Kidney (tissue), 14 donors: ENCODE measurements around the gene LEFTY2. TPM values are rescaled to one million over a fixed set of nuclear protein-coding genes. Genes with fewer than 3 reads are reported as not detected.

Experiments
- DNase-seq, 5 donors: peaks; one replicate each; pipeline ENCODE4 v3.0.0-alpha.2; 2013 to 2020
- FAIRE-seq: peaks from 2 replicates; lab custom pipeline; 2012; peaks lifted over from hg19 to GRCh38; lab: Jason Lieb, UNC
- H3K27ac ChIP-seq, 2 donors: one replicate each; pipeline ENCODE4 v1.7.0; 2013; ENCODE audit warnings: low read depth in 2 of 2, low read length in 2 of 2, inconsistent platforms in 1 of 2
- H3K27me3 ChIP-seq: one replicate; pipeline ENCODE4 v1.7.1; 2013; ENCODE audit warnings: low read length, inconsistent platforms; ENCODE audit not compliant: control insufficient read depth, insufficient read depth
- H3K36me3 ChIP-seq, 3 donors: one replicate each; pipeline versions ENCODE4 v1.7.0 to v1.7.1; 2013; ENCODE audit warnings: low read length in 3 of 3, control low read depth in 1 of 3, inconsistent platforms in 1 of 3; ENCODE audit not compliant: insufficient read depth in 3 of 3, control insufficient read depth in 2 of 3
- H3K4me1 ChIP-seq, 3 donors: one replicate each; pipeline versions ENCODE4 v1.7.0 to v1.7.1; 2013; ENCODE audit warnings: low read length in 3 of 3, inconsistent platforms in 1 of 3, low read depth in 1 of 3; ENCODE audit not compliant: control insufficient read depth in 2 of 3, insufficient read depth in 2 of 3
- H3K4me3 ChIP-seq, 3 donors: one replicate each; pipeline versions ENCODE4 v1.7.0 to v1.8.1; 2013; ENCODE audit warnings: low read length in 3 of 3, control low read depth in 1 of 3, inconsistent platforms in 1 of 3
- H3K9ac ChIP-seq, 3 donors: one replicate each; pipeline versions ENCODE4 v1.7.0 to v1.7.1; 2013; ENCODE audit warnings: low read length in 3 of 3, control low read depth in 1 of 3, inconsistent platforms in 1 of 3
- H3K9me3 ChIP-seq, 3 donors: one replicate each; pipeline versions ENCODE4 v1.7.0 to v1.7.1; 2013; ENCODE audit warnings: low read length in 3 of 3, control low read depth in 1 of 3, inconsistent platforms in 1 of 3; ENCODE audit not compliant: control insufficient read depth in 2 of 3, insufficient read depth in 1 of 3
- CTCF ChIP-seq: IDR thresholded peaks from 3 replicates; pipeline ENCODE4 v1.5.1; 2012; ENCODE audit warnings: mild to moderate bottlenecking, moderate library complexity, borderline replicate concordance; ENCODE audit not compliant: insufficient read depth; ENCODE audit errors: extremely low read depth
- intact Hi-C: fragments of 100-400 bp; cut with DNase I; formaldehyde crosslinking; loops from one replicate; pipeline ENCODE4 v1.11.1; 2022
- polyA plus RNA-seq: library from polyadenylated mRNA; stranded (reverse); fragments of 350-450 nt; fragmentation: Illumina TruSeq; extraction: RNeasy Lipid Tissue Mini Kit (QIAGEN cat#74804); gene quantifications from one replicate; pipeline ENCODE4 v1.2.3, GENCODE V29; 2014; ENCODE audit warnings: low read depth, low replicate concordance; ENCODE audit not compliant: insufficient read depth
- total RNA-seq: library from RNA; stranded (reverse); fragmentation: NEBNext Ultra II Directional; extraction: Animal tissue kit (Norgen Biotek cat#: 25700); gene quantifications from one replicate; pipeline ENCODE4 v1.2.1, GENCODE V29; 2021
- donor health status: control.
- donor health status: control.
- donor health status: control.
- donor health status: control.
- donor health status: control.
- donor health status: DM: yes; HTN: yes; CAD: no.
- donor health status: Normal renal cell carcinoma (clear cell type).

The LEFTY2 gene
- total and polyA plus RNA-seq, 2 donors from 2014 or later: 0.13 to 0.28 TPM

DNA sequence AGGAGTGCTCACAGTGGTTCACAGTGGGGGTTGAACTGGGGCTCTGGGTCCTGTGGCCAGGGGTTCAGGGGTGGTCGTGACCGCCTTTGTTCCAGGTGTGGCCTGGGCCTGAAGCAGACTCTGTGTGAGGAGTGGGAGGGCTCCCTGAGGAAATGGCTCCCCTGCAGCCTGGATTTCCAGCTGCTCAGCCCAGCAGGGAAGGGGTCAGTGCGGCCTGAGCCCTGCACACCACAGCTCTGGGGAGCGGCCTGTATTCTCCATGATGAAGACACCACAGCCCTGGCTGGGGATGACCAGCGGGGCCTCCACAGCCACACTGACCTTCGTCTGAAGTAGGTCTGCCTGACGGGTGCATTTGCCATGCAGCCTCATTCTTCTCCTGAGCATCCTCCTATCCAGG lies 33.7 kb downstream of the LEFTY2 start:
- Histone ChIP-seq H3K27ac (no peak overlapping the region), H3K36me3 (no peaks in the 10 kb centered on the region), H3K4me1 (peaks cover 0 to 3% (median 0%) of the 10 kb centered on the region in 3 donors), H3K27me3 (no peaks in the 10 kb centered on the region), H3K9ac (no peak overlapping the region), H3K4me3 (no peak overlapping the region), H3K9me3 (no peaks in the 10 kb centered on the region)
- DNase-seq (peak in 1 of 5 donors; percentile 47), FAIRE-seq (no peak)
- no peak for TF ChIP-seq CTCF
- intact Hi-C loops: no loop called here

- Histone ChIP-seq H3K36me3 (no peaks in the 10 kb centered on the region), H3K9me3 (no peaks in the 10 kb centered on the region), H3K27me3 (no peaks in the 10 kb centered on the region), H3K9ac (no peak overlapping the region), H3K4me3 (no peak overlapping the region), H3K4me1 (peaks cover 0 to 3% (median 0%) of the 10 kb centered on the region in 3 donors), H3K27ac (no peak overlapping the region)
- DNase-seq (peak in 1 of 5 donors; percentile 37), FAIRE-seq (no peak)
- TF ChIP-seq CTCF: no peak
- intact Hi-C loops: no loop called here
Measured at GRCh38 chr1:225906467-225906866, 34.6 kb downstream of the LEFTY2 start.

DNA sequence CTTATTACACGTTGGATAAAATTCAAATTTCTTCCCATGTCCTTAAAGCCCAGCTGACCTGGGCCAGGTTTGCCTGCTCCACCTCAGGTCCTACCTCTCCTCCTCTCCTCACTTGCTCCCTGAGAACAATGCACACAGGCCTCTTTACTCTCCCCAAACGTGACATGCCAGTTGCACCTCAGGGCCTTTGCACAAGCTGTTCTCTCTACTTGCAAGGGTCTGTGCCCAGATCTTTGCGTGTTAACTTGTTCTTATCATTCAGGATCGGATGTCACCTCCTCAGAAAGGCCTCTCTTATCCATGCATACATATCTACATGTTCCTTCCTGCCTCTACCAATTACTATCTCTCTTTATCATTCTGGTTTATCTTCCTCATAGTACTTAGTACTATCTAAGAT lies 37.4 kb downstream of the LEFTY2 start:
- FAIRE-seq (no peak), DNase-seq (peak in 1 of 5 donors; percentile 25)
- H3K4me1 ChIP-seq: no peaks in the 10 kb centered on the region
- H3K36me3 ChIP-seq: no peaks in the 10 kb centered on the region
- H3K9me3 ChIP-seq: no peaks in the 10 kb centered on the region
- TF ChIP-seq CTCF: no peak
- intact Hi-C loops: no loop called here
- H3K27me3 ChIP-seq: no peaks in the 10 kb centered on the region
- H3K9ac ChIP-seq: no peak overlapping the region
- no peak overlapping the region for H3K4me3 ChIP-seq
- no peak overlapping the region for H3K27ac ChIP-seq
